Adipocyte (in vitro differentiated cells): Measurements from ENCODE around the gene RBM34.
"Not testable (repeated sequence)": the region's sequence is repeated elsewhere in the genome, so short reads cannot be mapped to it uniquely, and the experiment has no call there.

ENCODE experiments used
- DNase-seq: peaks from one replicate; pipeline ENCODE4 v3.0.0-alpha.2; 2015; ENCODE audit warnings: low read depth
- H3K27me3 ChIP-seq: replicated peaks from 2 replicates; pipeline ENCODE4 v1.7.0; 2013; ENCODE audit warnings: mild to moderate bottlenecking, low read length, moderate library complexity; ENCODE audit not compliant: control insufficient read depth, insufficient read depth
- H3K36me3 ChIP-seq: 2 replicates; pipeline ENCODE4 v1.7.0; 2013; ENCODE audit warnings: low read length, mild to moderate bottlenecking, moderate library complexity; ENCODE audit not compliant: control insufficient read depth, insufficient read depth, severe bottlenecking
- H3K4me1 ChIP-seq: 2 replicates; pipeline ENCODE4 v1.7.0; 2013; ENCODE audit warnings: mild to moderate bottlenecking, low read length, moderate library complexity; ENCODE audit not compliant: control insufficient read depth, insufficient read depth
- H3K4me3 ChIP-seq: 2 replicates; pipeline ENCODE4 v1.7.0; 2013; ENCODE audit warnings: mild to moderate bottlenecking, low read length, moderate library complexity
- H3K9ac ChIP-seq: 2 replicates; pipeline ENCODE4 v1.7.0; 2013; ENCODE audit warnings: mild to moderate bottlenecking, low read length, moderate library complexity
- H3K9me3 ChIP-seq: 2 replicates; pipeline ENCODE4 v1.7.0; 2013; ENCODE audit warnings: mild to moderate bottlenecking, low read length, moderate library complexity; ENCODE audit not compliant: control insufficient read depth

Gene RBM34

GRCh38 chr1:235180916-235181460 lies 19.9 kb upstream of the RBM34 start:
- no peak for DNase-seq
- no peaks in the 10 kb centered on the region for H3K9me3 ChIP-seq
- no peaks in the 10 kb centered on the region for H3K27me3 ChIP-seq
- H3K4me1 ChIP-seq: no peaks in the 10 kb centered on the region
- H3K36me3 ChIP-seq: peaks cover 55% of the 10 kb centered on the region
- H3K4me3 ChIP-seq: no peak overlapping the region
- H3K9ac ChIP-seq: no peak overlapping the region

DNA sequence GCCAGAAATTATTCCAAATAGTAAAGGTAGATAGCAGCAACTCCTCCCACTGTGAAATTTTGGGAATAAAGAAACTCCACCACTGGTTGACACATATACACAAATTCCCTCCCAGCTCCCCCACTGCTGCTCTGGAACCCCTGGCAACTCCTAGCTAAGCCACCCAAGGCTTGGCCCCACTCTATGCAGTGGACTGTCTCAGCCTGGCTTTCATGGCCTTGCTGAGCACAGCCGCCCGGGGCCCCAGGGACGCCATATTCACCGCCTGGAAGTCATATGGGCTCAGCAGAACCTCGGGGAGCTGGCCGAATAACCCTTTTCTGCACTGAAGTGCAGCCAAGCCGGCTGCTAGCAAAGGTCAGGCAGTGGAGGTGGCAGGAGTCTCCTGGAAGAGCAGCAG lies 15.4 kb upstream of the RBM34 start:
- Histone ChIP-seq H3K9ac (no peak overlapping the region), H3K4me3 (no peak overlapping the region), H3K4me1 (no peaks in the 10 kb centered on the region), H3K27me3 (no peaks in the 10 kb centered on the region), H3K9me3 (no peaks in the 10 kb centered on the region), H3K36me3 (peaks cover 66% of the 10 kb centered on the region)
- no peak for DNase-seq

GRCh38 chr1:235169986-235170385 lies 8.9 kb upstream of the RBM34 start:
- no peak for DNase-seq
- Histone ChIP-seq H3K4me1 (no peaks in the 10 kb centered on the region), H3K4me3 (no peak overlapping the region), H3K36me3 (peaks cover 54% of the 10 kb centered on the region), H3K9ac (no peak overlapping the region), H3K9me3 (no peaks in the 10 kb centered on the region), H3K27me3 (no peaks in the 10 kb centered on the region)

- H3K9me3 ChIP-seq: no peaks in the 10 kb centered on the region
- no peaks in the 10 kb centered on the region for H3K4me1 ChIP-seq
- no peaks in the 10 kb centered on the region for H3K27me3 ChIP-seq
- H3K36me3 ChIP-seq: peaks cover 44% of the 10 kb centered on the region
- no peak overlapping the region for H3K9ac ChIP-seq
- DNase-seq: no peak
- H3K4me3 ChIP-seq: no peak overlapping the region
Measured at GRCh38 chr1:235168375-235168774, 7.3 kb upstream of the RBM34 start.

DNA sequence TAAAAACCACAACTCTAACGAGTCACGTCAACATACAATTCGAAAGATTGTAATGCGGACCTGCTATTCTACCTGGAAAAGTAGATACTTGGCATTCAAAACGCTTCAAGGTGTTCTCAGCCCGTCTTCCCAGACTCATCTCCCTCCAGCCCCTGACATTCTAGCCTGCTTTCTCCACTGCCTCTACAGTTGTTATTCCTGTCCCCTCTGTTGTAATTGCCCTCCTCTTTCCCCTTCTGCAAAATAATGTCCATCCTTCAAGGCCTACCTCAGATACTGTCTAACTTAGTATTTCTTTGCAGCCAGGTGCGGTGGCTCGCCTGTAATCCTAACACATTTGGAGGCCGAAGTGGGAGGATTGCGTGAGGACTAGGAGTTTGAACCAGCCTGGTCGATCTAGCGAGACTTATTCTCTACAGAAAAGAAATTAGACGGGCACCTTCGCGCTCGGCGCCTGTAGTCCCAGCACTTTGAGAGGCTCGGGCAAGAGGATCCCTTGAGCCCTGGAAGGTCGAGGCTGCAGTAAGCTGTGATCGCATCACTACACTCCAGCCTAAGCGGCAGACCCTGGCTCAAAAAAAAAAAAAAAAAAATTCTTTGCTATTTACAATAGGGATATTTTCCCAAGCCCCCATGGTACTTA lies 756 bp upstream of the RBM34 start:
- peak overlapping the region; percentile 92 for H3K4me3 ChIP-seq
- peak overlapping the region; percentile 96 for H3K9ac ChIP-seq
- no peak for DNase-seq
- H3K4me1 ChIP-seq: peaks cover 22% of the 10 kb centered on the region
- peaks cover 21% of the 10 kb centered on the region for H3K36me3 ChIP-seq
- no peaks in the 10 kb centered on the region for H3K27me3 ChIP-seq
- H3K9me3 ChIP-seq: no peaks in the 10 kb centered on the region

GRCh38 chr1:235160383-235160956 lies 580 bp downstream of the RBM34 start:
- peak; percentile 69 for DNase-seq
- Histone ChIP-seq H3K4me3 (peak overlapping the region; percentile 92), H3K27me3 (no peaks in the 10 kb centered on the region), H3K9ac (peak overlapping the region; percentile 96), H3K4me1 (peaks cover 22% of the 10 kb centered on the region), H3K36me3 (peaks cover 29% of the 10 kb centered on the region), H3K9me3 (no peaks in the 10 kb centered on the region)

- not testable (repeated sequence) for DNase-seq, H3K27me3 ChIP-seq, H3K9me3 ChIP-seq
- peaks cover 26% of the 10 kb centered on the region for H3K4me1 ChIP-seq
- peaks cover 29% of the 10 kb centered on the region for H3K36me3 ChIP-seq
- peak overlapping the region; percentile 92 for H3K4me3 ChIP-seq
- peak overlapping the region; percentile 96 for H3K9ac ChIP-seq
Measured at GRCh38 chr1:235159930-235160329, 1.1 kb downstream of the RBM34 start.

DNA sequence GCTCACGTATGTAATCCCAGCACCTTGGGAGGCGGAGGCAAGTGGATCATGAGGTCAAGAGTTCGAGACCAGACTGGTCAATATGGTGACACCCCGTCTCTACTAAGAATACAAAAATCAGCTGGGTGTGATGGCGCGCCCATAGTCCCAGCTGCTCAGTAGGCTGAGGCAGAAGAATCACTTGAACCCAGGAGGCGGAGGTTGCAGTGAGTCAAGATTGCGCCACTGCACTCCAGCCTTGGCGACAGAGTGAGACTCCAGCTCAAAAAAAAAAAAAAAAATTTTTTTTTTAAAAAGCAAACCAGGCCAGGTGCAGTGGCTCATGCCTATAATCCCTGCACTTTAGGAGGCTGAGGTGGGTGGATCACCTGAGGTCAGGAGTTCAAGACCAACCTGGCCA lies 1.8 kb downstream of the RBM34 start:
- not testable (repeated sequence) for H3K9me3 ChIP-seq, H3K27me3 ChIP-seq, DNase-seq, H3K4me3 ChIP-seq, H3K9ac ChIP-seq
- Histone ChIP-seq H3K4me1 (peaks cover 30% of the 10 kb centered on the region), H3K36me3 (peaks cover 35% of the 10 kb centered on the region)

DNA sequence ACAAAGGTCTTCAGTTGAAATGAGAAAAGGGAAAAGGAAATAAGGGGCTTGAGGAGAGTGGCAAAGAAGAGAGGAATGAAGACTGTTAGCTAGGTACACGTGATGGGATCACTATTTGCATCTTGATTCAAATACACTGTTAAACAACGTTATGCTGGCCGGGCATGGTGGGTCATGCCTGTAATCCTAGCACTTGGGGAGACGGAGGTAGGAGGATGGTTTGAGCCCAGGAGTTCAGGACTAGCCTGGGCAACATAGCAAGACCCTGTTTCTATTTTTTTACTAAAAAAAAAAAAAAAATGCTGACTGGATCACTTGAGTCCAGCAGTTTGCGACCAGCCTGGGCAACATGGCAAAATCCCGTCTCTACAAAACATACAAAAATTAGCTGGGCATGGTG lies 2.4 kb downstream of the RBM34 start:
- Histone ChIP-seq H3K27me3 (no peaks in the 10 kb centered on the region), H3K4me1 (peaks cover 30% of the 10 kb centered on the region), H3K4me3 (no peak overlapping the region), H3K9me3 (no peaks in the 10 kb centered on the region), H3K36me3 (peaks cover 39% of the 10 kb centered on the region), H3K9ac (no peak overlapping the region)
- DNase-seq: no peak

DNA sequence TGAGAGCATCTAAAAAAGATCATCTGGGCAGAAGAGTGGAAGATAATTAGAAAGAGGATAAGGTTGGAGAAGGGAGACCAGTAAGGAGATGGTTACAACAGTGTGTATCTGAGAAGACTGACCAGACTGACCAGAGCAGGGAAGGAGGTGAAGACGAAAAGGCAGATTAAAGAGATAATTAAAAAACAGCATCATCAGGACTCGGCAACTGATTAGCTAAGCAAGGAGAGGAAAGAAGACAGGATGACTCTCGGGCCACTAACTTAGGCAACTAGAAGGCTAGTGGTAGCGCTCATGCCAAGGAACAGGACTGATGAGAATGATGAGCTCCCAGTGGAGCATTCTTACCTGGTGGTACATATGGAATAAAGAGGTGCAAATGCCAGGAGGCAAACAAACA lies 3.9 kb downstream of the RBM34 start:
- H3K9me3 ChIP-seq: no peaks in the 10 kb centered on the region
- peaks cover 54% of the 10 kb centered on the region for H3K36me3 ChIP-seq
- no peak overlapping the region for H3K4me3 ChIP-seq
- no peaks in the 10 kb centered on the region for H3K27me3 ChIP-seq
- no peak for DNase-seq
- H3K4me1 ChIP-seq: peaks cover 29% of the 10 kb centered on the region
- no peak overlapping the region for H3K9ac ChIP-seq

DNA sequence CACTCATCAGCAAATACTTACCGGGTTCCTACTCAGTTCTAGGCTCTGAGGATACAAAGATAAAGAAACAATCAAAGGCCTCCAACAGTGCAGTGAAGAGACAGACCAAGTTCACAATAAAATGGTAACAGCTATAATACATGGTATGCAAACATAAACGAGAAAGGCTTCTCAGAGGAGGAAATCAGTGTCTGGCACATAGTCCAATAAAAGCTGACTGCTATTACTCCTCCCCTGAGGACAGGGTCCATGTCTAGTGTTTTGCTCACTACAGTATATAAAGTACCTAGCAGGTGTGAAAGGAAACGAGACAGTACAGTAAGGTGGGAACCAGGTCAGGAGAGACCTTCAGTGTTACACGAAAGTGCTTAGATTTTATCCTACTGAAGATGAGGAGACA lies 4.3 kb downstream of the RBM34 start:
- DNase-seq: no peak
- Histone ChIP-seq H3K36me3 (peaks cover 58% of the 10 kb centered on the region), H3K4me3 (no peak overlapping the region), H3K4me1 (peaks cover 25% of the 10 kb centered on the region), H3K9ac (no peak overlapping the region), H3K27me3 (no peaks in the 10 kb centered on the region), H3K9me3 (no peaks in the 10 kb centered on the region)
